B cell (primary cell): ENCODE measurements around the gene RIC8B. TPM values are rescaled to one million over a fixed set of nuclear protein-coding genes. Genes with fewer than 3 reads are reported as not detected.

ENCODE experiments used
- ATAC-seq: fragments of 200-7000 bp; cut with Tn5 transposase; one replicate; pipeline ENCODE4 v1.10.0; 2021; ENCODE audit warnings: low read depth, mild to moderate bottlenecking, moderate number of reproducible peaks, moderate library complexity
- CTCF ChIA-PET: fragments of 350-600 bp; sonication (Branson Sonifier 250); formaldehyde crosslinking; loops from one replicate; lab custom pipeline; 2021; ENCODE audit warnings: antibody characterized with exemption, inconsistent platforms; lab: Charles Lee
- POLR2A ChIA-PET: fragments of 350-600 bp; sonication (Branson Sonifier 250); formaldehyde crosslinking; loops from one replicate; lab custom pipeline; 2021; ENCODE audit warnings: antibody characterized with exemption; lab: Charles Lee
- DNase-seq: peaks from one replicate; pipeline ENCODE4 v3.0.0; 2013
- H2AFZ ChIP-seq: 2 replicates; pipeline ENCODE4 v1.6.1; 2012; ENCODE audit warnings: mild to moderate bottlenecking, low read depth, low read length; ENCODE audit not compliant: insufficient read depth, poor library complexity, severe bottlenecking
- H3K27ac ChIP-seq, 2 donors: 1 replicate in 1 of 2; 2 replicates in 1 of 2; pipeline ENCODE4 v1.5.1; 2012 to 2013; ENCODE audit warnings: low read length in 2 of 2, mild to moderate bottlenecking in 2 of 2, moderate library complexity in 1 of 2
- H3K27me3 ChIP-seq, 4 experiments: fragments of 200-600 bp in 1 of 4; sonication (generic) in 1 of 4; replicated peaks in 1 of 4; 1 replicate in 2 of 4; 2 replicates in 2 of 4; pipeline versions ENCODE4 v1.6.1 to v1.7.0; 2013 to 2016; ENCODE audit warnings: low read length in 3 of 4, mild to moderate bottlenecking in 2 of 4, mixed read lengths in 1 of 4, moderate library complexity in 1 of 4; ENCODE audit not compliant: insufficient read depth in 4 of 4, control insufficient read depth in 3 of 4; ENCODE audit errors: control extremely low read depth in 1 of 4
- H3K36me3 ChIP-seq, 2 experiments: replicated peaks in 1 of 2; 1 replicate in 1 of 2; 2 replicates in 1 of 2; pipeline versions ENCODE4 v1.6.1 to v1.7.1; 2013; ENCODE audit warnings: low read length in 1 of 2; ENCODE audit not compliant: insufficient read depth in 2 of 2, control insufficient read depth in 1 of 2; ENCODE audit errors: control extremely low read depth in 1 of 2, extremely low read depth in 1 of 2
- H3K4me1 ChIP-seq, 2 donors: fragments of 200-600 bp in 1 of 2; sonication (generic) in 1 of 2; 1 replicate in 1 of 2; 2 replicates in 1 of 2; pipeline versions ENCODE4 v1.5.1 to v1.6.1; 2013 to 2017; ENCODE audit warnings: low read length in 2 of 2; ENCODE audit not compliant: control insufficient read depth in 2 of 2, insufficient read depth in 2 of 2
- H3K4me2 ChIP-seq: replicated peaks from 2 replicates; pipeline ENCODE3; 2012; ENCODE audit warnings: mild to moderate bottlenecking, low read depth, low read length; ENCODE audit not compliant: poor library complexity, severe bottlenecking
- H3K4me3 ChIP-seq, 5 experiments: fragments of 200-600 bp in 1 of 5; sonication (generic) in 1 of 5; 1 replicate in 3 of 5; 2 replicates in 2 of 5; pipeline versions ENCODE4 v1.5.1 to v1.7.0; 2011 to 2016; ENCODE audit warnings: low read length in 4 of 5, mild to moderate bottlenecking in 4 of 5, low read depth in 2 of 5, control low read depth in 1 of 5, moderate library complexity in 1 of 5; ENCODE audit not compliant: insufficient read depth in 1 of 5; ENCODE audit errors: control extremely low read depth in 1 of 5, extremely low read depth in 1 of 5
- H3K79me2 ChIP-seq: fragments of 200-600 bp; sonication (generic); one replicate; pipeline ENCODE4 v1.6.0; 2016; ENCODE audit warnings: low read length; ENCODE audit not compliant: control insufficient read depth, insufficient read depth
- H3K9ac ChIP-seq: fragments of 200-600 bp; sonication (generic); 2 replicates; pipeline ENCODE4 v1.6.1; 2017; ENCODE audit warnings: mild to moderate bottlenecking, low read length, moderate library complexity
- H3K9me3 ChIP-seq, 3 donors: one replicate each; pipeline versions ENCODE4 v1.6.1 to v1.7.1; 2013; ENCODE audit warnings: low read length in 2 of 3; ENCODE audit not compliant: control insufficient read depth in 2 of 3, insufficient read depth in 1 of 3; ENCODE audit errors: control extremely low read depth in 1 of 3
- H4K20me1 ChIP-seq: 2 replicates; pipeline ENCODE4 v1.6.0; 2012; ENCODE audit warnings: mild to moderate bottlenecking, low read length; ENCODE audit not compliant: insufficient read depth, control insufficient read depth, poor library complexity, severe bottlenecking
- H3K27ac Mint-ChIP-seq: one replicate; pipeline ENCODE4 v1.8.0; 2021; ENCODE audit warnings: mixed read lengths
- H3K27me3 Mint-ChIP-seq: one replicate; pipeline ENCODE4 v1.8.0; 2021; ENCODE audit warnings: mixed read lengths
- H3K4me1 Mint-ChIP-seq: one replicate; pipeline ENCODE4 v1.8.0; 2021; ENCODE audit warnings: mixed read lengths
- H3K4me3 Mint-ChIP-seq: one replicate; pipeline ENCODE4 v1.8.0; 2021; ENCODE audit warnings: mixed read lengths
- H3K9me3 Mint-ChIP-seq: one replicate; pipeline ENCODE4 v1.8.0; 2022; ENCODE audit warnings: mixed read lengths; ENCODE audit not compliant: insufficient read depth
- CTCF ChIP-seq: fragments of 200-600 bp; IDR thresholded peaks from one replicate; pipeline ENCODE4 v1.8.0; 2022; ENCODE audit warnings: antibody characterized with exemption, mild to moderate bottlenecking
- EZH2 ChIP-seq: IDR thresholded peaks from 2 replicates; pipeline ENCODE4 v1.6.1; 2012; ENCODE audit warnings: borderline replicate concordance, low read depth, mild to moderate bottlenecking, moderate library complexity, low read length; ENCODE audit not compliant: insufficient read depth, poor library complexity, severe bottlenecking
- WGBS: methylation state at CpG from one replicate; pipeline ENCODE4 v1.1.5; 2013; ENCODE audit warnings: missing lambda C conversion rate; ENCODE audit not compliant: insufficient coverage; 5-methylcytosine and 5-hydroxymethylcytosine counted together
- intact Hi-C: fragments of 100-400 bp; cut with micrococcal nuclease; formaldehyde crosslinking; loops from one replicate; pipeline ENCODE4 v1.10.0; 2022
- polyA plus RNA-seq: library from polyadenylated mRNA; depleted of rRNA; stranded (reverse); fragments of >200 nt; gene quantifications from 2 replicates; pipeline ENCODE4 v1.2.3, GENCODE V29; 2012
- total RNA-seq, 2 donors: library from RNA; stranded (reverse); fragments of 120-200 nt in 1 of 2; gene quantifications; 1 replicate in 1 of 2; 2 replicates in 1 of 2; pipeline versions ENCODE4 v1.2.3 to v1.2.4, GENCODE V29; 2013 to 2022

RIC8B gene
- total and polyA plus RNA-seq, 2 donors (not counting 1 experiment from before 2014, with no cell fraction given) = 3.0 to 14.8 TPM

DNA sequence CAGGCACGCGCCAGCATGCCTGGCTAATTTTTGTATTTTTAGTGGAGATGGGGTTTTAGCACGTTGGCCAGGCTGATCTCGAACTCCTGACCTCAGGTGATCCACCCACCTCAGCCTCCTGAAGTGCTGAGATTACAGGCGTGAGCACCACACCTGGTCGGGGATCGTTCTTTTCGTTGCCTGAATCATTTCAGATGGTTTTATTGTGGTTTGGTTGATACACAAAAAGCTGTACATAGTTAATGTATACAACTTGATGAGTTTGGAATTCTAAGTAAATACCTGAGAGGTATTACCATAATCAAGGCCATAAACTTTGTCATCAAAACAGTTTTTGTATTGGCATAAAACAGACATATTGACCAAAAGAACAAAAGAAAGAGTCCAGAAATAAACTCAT lies 63.3 kb downstream of the RIC8B start:
- intact Hi-C loops = no loop called here
- Mint-ChIP-seq H3K4me3 (no peak overlapping the region), H3K9me3 (no peaks in the 10 kb centered on the region), H3K27me3 (no peaks in the 10 kb centered on the region), H3K27ac (no peak overlapping the region), H3K4me1 (no peaks in the 10 kb centered on the region)
- Histone ChIP-seq H2AFZ (no peak overlapping the region), H3K4me3 (no peak overlapping the region), H3K27ac (no peak overlapping the region), H4K20me1 (peaks cover 8% of the 10 kb centered on the region), H3K36me3 (no peaks in the 10 kb centered on the region), H3K9me3 (no peaks in the 10 kb centered on the region), H3K4me2 (no peak overlapping the region), H3K79me2 (no peaks in the 10 kb centered on the region), H3K27me3 (no peaks in the 10 kb centered on the region), H3K9ac (no peak overlapping the region), H3K4me1 (no peaks in the 10 kb centered on the region)
- no CpG with 5 or more reads among the region's 8 CpGs for WGBS
- DNase-seq = no peak
- TF ChIP-seq CTCF (no peak), EZH2 (no peak)
- CTCF ChIA-PET = no interaction called here
- POLR2A ChIA-PET = no interaction called here
- no peak for ATAC-seq

GRCh38 chr12:106839333-106839732 lies 64.9 kb downstream of the RIC8B start:
- DNase-seq (no peak), ATAC-seq (no peak)
- Histone ChIP-seq H2AFZ (no peak overlapping the region), H3K36me3 (no peaks in the 10 kb centered on the region), H3K4me1 (no peaks in the 10 kb centered on the region), H4K20me1 (peaks cover 8% of the 10 kb centered on the region), H3K9ac (no peak overlapping the region), H3K27me3 (no peaks in the 10 kb centered on the region), H3K79me2 (no peaks in the 10 kb centered on the region), H3K27ac (no peak overlapping the region), H3K4me2 (no peak overlapping the region), H3K9me3 (no peaks in the 10 kb centered on the region), H3K4me3 (no peak overlapping the region)
- Mint-ChIP-seq H3K27ac (no peak overlapping the region), H3K9me3 (no peaks in the 10 kb centered on the region), H3K27me3 (no peaks in the 10 kb centered on the region), H3K4me3 (no peak overlapping the region), H3K4me1 (no peaks in the 10 kb centered on the region)
- CTCF ChIA-PET = interaction anchor here (0.7 to 4.5 kb wide), 3 partner anchors 102 to 454 kb away, joined by 3 to 56 read pairs (median 4); no protein-coding TSS in a partner anchor
- intact Hi-C loops = no loop called here
- WGBS = no CpG with 5 or more reads among the region's 1 CpG
- TF ChIP-seq EZH2 (no peak), CTCF (no peak)
- POLR2A ChIA-PET = no interaction called here
